ENCODE data around the gene SDK1.

GRCh38 chr7:4214291-4215155, 913.5 kb downstream of the SDK1 start:
- TF ChIP-seq POLR2A (IDR thresholded peaks at IDR 0.05), result no peak
- TF ChIP-seq, protein P1, sequence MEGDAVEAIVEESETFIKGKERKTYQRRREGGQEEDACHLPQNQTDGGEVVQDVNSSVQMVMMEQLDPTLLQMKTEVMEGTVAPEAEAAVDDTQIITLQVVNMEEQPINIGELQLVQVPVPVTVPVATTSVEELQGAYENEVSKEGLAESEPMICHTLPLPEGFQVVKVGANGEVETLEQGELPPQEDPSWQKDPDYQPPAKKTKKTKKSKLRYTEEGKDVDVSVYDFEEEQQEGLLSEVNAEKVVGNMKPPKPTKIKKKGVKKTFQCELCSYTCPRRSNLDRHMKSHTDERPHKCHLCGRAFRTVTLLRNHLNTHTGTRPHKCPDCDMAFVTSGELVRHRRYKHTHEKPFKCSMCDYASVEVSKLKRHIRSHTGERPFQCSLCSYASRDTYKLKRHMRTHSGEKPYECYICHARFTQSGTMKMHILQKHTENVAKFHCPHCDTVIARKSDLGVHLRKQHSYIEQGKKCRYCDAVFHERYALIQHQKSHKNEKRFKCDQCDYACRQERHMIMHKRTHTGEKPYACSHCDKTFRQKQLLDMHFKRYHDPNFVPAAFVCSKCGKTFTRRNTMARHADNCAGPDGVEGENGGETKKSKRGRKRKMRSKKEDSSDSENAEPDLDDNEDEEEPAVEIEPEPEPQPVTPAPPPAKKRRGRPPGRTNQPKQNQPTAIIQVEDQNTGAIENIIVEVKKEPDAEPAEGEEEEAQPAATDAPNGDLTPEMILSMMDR (IDR thresholded peaks at IDR 0.05 in 4 of 5, conservative IDR thresholded peaks at IDR 0.05 in 1 of 5), result no peak
